ENCODE results near the gene RBM47. TPM values are rescaled to one million over a fixed set of nuclear protein-coding genes. Genes with fewer than 3 reads are reported as not detected.
"Not testable (repeated sequence)": the region's sequence is repeated elsewhere in the genome, so short reads cannot be mapped to it uniquely, and the experiment has no call there.

The RBM47 gene
- total RNA-seq, 2 experiments from 2014 or later: 0.27 to 0.92 TPM

- TF ChIP-seq CTCF (IDR thresholded peaks at IDR 0.05): no peak
- Mint-ChIP-seq H3K27ac (no peak overlapping the region), H3K4me1 (ENCODE audit: low read depth) (peaks cover 8% of the 10 kb centered on the region), H3K9me3 (no peaks in the 10 kb centered on the region), H3K27me3 (no peaks in the 10 kb centered on the region), H3K4me3 (no peak overlapping the region), H3K36me3 (ENCODE audit: low read depth) (no peaks in the 10 kb centered on the region)
- Histone ChIP-seq H3K27ac (ENCODE audit: low read depth in 1 of 2, low read length in 2 of 2) (no peak overlapping the region), H3K4me1 (ENCODE audit: insufficient read depth, low read length) (no peaks in the 10 kb centered on the region), H3K36me3 (ENCODE audit: insufficient read depth, low read length) (no peaks in the 10 kb centered on the region), H3K27me3 (ENCODE audit: control insufficient read depth in 1 of 2, insufficient read depth in 2 of 2, low read length in 2 of 2) (no peaks in the 10 kb centered on the region), H3K9me3 (ENCODE audit: control insufficient read depth in 1 of 2, insufficient read depth in 1 of 2, low read length in 2 of 2) (no peaks in the 10 kb centered on the region), H3K4me3 (ENCODE audit: low read length) (no peak overlapping the region)
- intact Hi-C loops (cut with DNase I, micrococcal nuclease): no loop called here
- ChIA-PET CTCF (no interaction called here), POLR2A (no interaction called here)
- ATAC-seq (ENCODE audit: poor library complexity) (no peak), DNase-seq (no peak)
These were observed 182.8 kb downstream of the RBM47 start for GRCh38 chr4:40446839-40447238.

GRCh38 chr4:40446261-40446750 is 183.4 kb downstream of the RBM47 start:
- H3K4me1 ChIP-seq (ENCODE audit: insufficient read depth, low read length); ATAC-seq (ENCODE audit: poor library complexity); H3K27ac Mint-ChIP-seq; H3K4me3 ChIP-seq (ENCODE audit: low read length); H3K4me3 Mint-ChIP-seq; H3K27me3 Mint-ChIP-seq; H3K27me3 ChIP-seq (ENCODE audit: control insufficient read depth in 1 of 2, insufficient read depth in 2 of 2, low read length in 2 of 2); H3K27ac ChIP-seq (ENCODE audit: low read depth in 1 of 2, low read length in 2 of 2); intact Hi-C loops (cut with DNase I, micrococcal nuclease); CTCF ChIA-PET; H3K4me1 Mint-ChIP-seq (ENCODE audit: low read depth); POLR2A ChIA-PET; H3K9me3 Mint-ChIP-seq; H3K36me3 ChIP-seq (ENCODE audit: insufficient read depth, low read length); H3K36me3 Mint-ChIP-seq (ENCODE audit: low read depth); H3K9me3 ChIP-seq (ENCODE audit: control insufficient read depth in 1 of 2, insufficient read depth in 1 of 2, low read length in 2 of 2); DNase-seq: not testable (repeated sequence)

- H3K36me3 ChIP-seq (ENCODE audit: insufficient read depth, low read length): no peaks in the 10 kb centered on the region
- ATAC-seq (ENCODE audit: poor library complexity): no peak
- no peak for DNase-seq
- H3K4me1 ChIP-seq (ENCODE audit: insufficient read depth, low read length): no peaks in the 10 kb centered on the region
- ChIA-PET POLR2A (no interaction called here), CTCF (no interaction called here)
- no peak for TF ChIP-seq CTCF (IDR thresholded peaks at IDR 0.05)
- H3K27me3 ChIP-seq (ENCODE audit: control insufficient read depth in 1 of 2, insufficient read depth in 2 of 2, low read length in 2 of 2): no peaks in the 10 kb centered on the region
- Mint-ChIP-seq H3K27me3 (no peaks in the 10 kb centered on the region), H3K9me3 (no peaks in the 10 kb centered on the region), H3K27ac (no peak overlapping the region), H3K36me3 (ENCODE audit: low read depth) (no peaks in the 10 kb centered on the region), H3K4me3 (no peak overlapping the region), H3K4me1 (ENCODE audit: low read depth) (no peaks in the 10 kb centered on the region)
- intact Hi-C loops (cut with DNase I, micrococcal nuclease): no loop called here
- H3K27ac ChIP-seq (ENCODE audit: low read depth in 1 of 2, low read length in 2 of 2): no peak overlapping the region
- H3K9me3 ChIP-seq (ENCODE audit: control insufficient read depth in 1 of 2, insufficient read depth in 1 of 2, low read length in 2 of 2): no peaks in the 10 kb centered on the region
- H3K4me3 ChIP-seq (ENCODE audit: low read length): no peak overlapping the region
These were observed 184.0 kb downstream of the RBM47 start for GRCh38 chr4:40445671-40446070.

- H3K9me3 ChIP-seq (ENCODE audit: control insufficient read depth in 1 of 2, insufficient read depth in 1 of 2, low read length in 2 of 2): peaks cover 0 to 15% of the 10 kb centered on the region in 2 experiments
- H3K36me3 Mint-ChIP-seq (ENCODE audit: low read depth): no peaks in the 10 kb centered on the region
- no peaks in the 10 kb centered on the region for H3K9me3 Mint-ChIP-seq
- H3K27me3 Mint-ChIP-seq: no peaks in the 10 kb centered on the region
- H3K4me1 Mint-ChIP-seq (ENCODE audit: low read depth): no peaks in the 10 kb centered on the region
- no peak overlapping the region for H3K27ac Mint-ChIP-seq
- no peaks in the 10 kb centered on the region for H3K36me3 ChIP-seq (ENCODE audit: insufficient read depth, low read length)
- no peak for ATAC-seq (ENCODE audit: poor library complexity)
- ChIA-PET CTCF (no interaction called here), POLR2A (no interaction called here)
- TF ChIP-seq CTCF (IDR thresholded peaks at IDR 0.05): no peak
- intact Hi-C loops (cut with DNase I, micrococcal nuclease): no loop called here
- H3K4me1 ChIP-seq (ENCODE audit: insufficient read depth, low read length): no peaks in the 10 kb centered on the region
- no peak overlapping the region for H3K4me3 ChIP-seq (ENCODE audit: low read length)
- H3K27ac ChIP-seq (ENCODE audit: low read depth in 1 of 2, low read length in 2 of 2): no peak overlapping the region
- no peak for DNase-seq
- H3K27me3 ChIP-seq (ENCODE audit: control insufficient read depth in 1 of 2, insufficient read depth in 2 of 2, low read length in 2 of 2): no peaks in the 10 kb centered on the region
- H3K4me3 Mint-ChIP-seq: no peak overlapping the region
These were observed 188.2 kb downstream of the RBM47 start for GRCh38 chr4:40441430-40441829.

Data from CD4-positive, alpha-beta T cell (primary cell).